DMS53 treated with DMSO at 0.1 percent for 48 hours (cell line): ENCODE measurements around the gene CDS2.
"Not testable (repeated sequence)": the region's sequence is repeated elsewhere in the genome, so short reads cannot be mapped to it uniquely, and the experiment has no call there.

Experiments used
- DNase-seq: peaks from one replicate; lab custom pipeline; 2025; ENCODE audit not compliant: unreplicated experiment; lab: John Stamatoyannopoulos, UW

Gene CDS2

GRCh38 chr20:5126512-5127203, at the start of gene CDS2:
CDS2 (plus strand) TSS chr20:5127008; CDS start chr20:5127093, 85 bp downstream.
- peak; percentile 99 for DNase-seq

- DNase-seq, result no peak
Observed at GRCh38 chr20:5077761-5078387, 48.9 kb upstream of the CDS2 start.

- DNase-seq, result peak; percentile 21
Observed at GRCh38 chr20:5078399-5078958, 48.3 kb upstream of the CDS2 start.

GRCh38 chr20:5080384-5080877, 46.4 kb upstream of the CDS2 start:
- DNase-seq, result no peak

- DNase-seq, result no peak
Observed at GRCh38 chr20:5085380-5085779, 41.4 kb upstream of the CDS2 start.

GRCh38 chr20:5088688-5089087, 38.1 kb upstream of the CDS2 start:
- no peak for DNase-seq

GRCh38 chr20:5090191-5090590, 36.6 kb upstream of the CDS2 start:
- DNase-seq, result no peak

GRCh38 chr20:5091902-5092301, 34.9 kb upstream of the CDS2 start:
- DNase-seq, result no peak

- DNase-seq, result no peak
Observed at GRCh38 chr20:5092765-5093339, 34.0 kb upstream of the CDS2 start.

- no peak for DNase-seq
Observed at GRCh38 chr20:5095454-5095853, 31.4 kb upstream of the CDS2 start.

- DNase-seq, result no peak
Observed at GRCh38 chr20:5095931-5096330, 30.9 kb upstream of the CDS2 start.

GRCh38 chr20:5096463-5096862, 30.3 kb upstream of the CDS2 start:
- DNase-seq, result no peak

- DNase-seq, result not testable (repeated sequence)
Observed at GRCh38 chr20:5099009-5099408, 27.8 kb upstream of the CDS2 start.

- not testable (repeated sequence) for DNase-seq
Observed at GRCh38 chr20:5099909-5100308, 26.9 kb upstream of the CDS2 start.

GRCh38 chr20:5100684-5101347, 26.0 kb upstream of the CDS2 start:
- DNase-seq, result peak; percentile 39

GRCh38 chr20:5104479-5104878, 22.3 kb upstream of the CDS2 start:
- DNase-seq, result no peak

- no peak for DNase-seq
Observed at GRCh38 chr20:5109276-5109675, 17.5 kb upstream of the CDS2 start.

GRCh38 chr20:5113615-5113986, 13.2 kb upstream of the CDS2 start:
- no peak for DNase-seq

GRCh38 chr20:5114403-5114802, 12.4 kb upstream of the CDS2 start:
- no peak for DNase-seq

GRCh38 chr20:5116875-5117274, 9.9 kb upstream of the CDS2 start:
- no peak for DNase-seq
